IMR-90 (cell line): ENCODE results near the gene CMKLR1. TPM values are rescaled to one million over a fixed set of nuclear protein-coding genes. Genes with fewer than 3 reads are reported as not detected.

Experiments
- ATAC-seq: fragments of 200-7000 bp; cut with Tn5 transposase; 2 replicates; pipeline ENCODE4 v1.9.1; 2020; ENCODE audit warnings: low read depth, mild to moderate bottlenecking, moderate library complexity
- BruUV-seq: library from RNA; stranded (reverse); fragments of 400-500 nt; replicated peaks from 2 replicates; lab custom pipeline; 2021; lab: Mats Ljungman, UMichigan
- CTCF ChIA-PET: fragments of 300-600 bp; formaldehyde crosslinking; extraction: SDS; loops from one replicate; lab custom pipeline; 2021; ENCODE audit warnings: antibody characterized with exemption; lab: Yijun Ruan, JAX
- POLR2A ChIA-PET: fragments of 300-600 bp; sonication (Branson Sonifier 250); formaldehyde crosslinking; loops from one replicate; lab custom pipeline; 2022; ENCODE audit warnings: antibody characterized with exemption; ENCODE audit not compliant: unreplicated experiment; lab: Charles Lee
- DNase-seq: peaks from one replicate; pipeline ENCODE4 v3.0.0; 2013
- H2AFZ ChIP-seq: replicated peaks from 2 replicates; pipeline ENCODE3; 2013; ENCODE audit warnings: low read length, mild to moderate bottlenecking; ENCODE audit not compliant: poor library complexity
- H2AK5ac ChIP-seq: 2 replicates; pipeline ENCODE4 v1.6.1; 2013; ENCODE audit warnings: low read depth, low read length, inconsistent platforms
- H2AK9ac ChIP-seq: replicated peaks from 2 replicates; pipeline ENCODE3; 2013; ENCODE audit warnings: mild to moderate bottlenecking, low read depth, low read length, moderate library complexity; ENCODE audit not compliant: poor library complexity
- H2BK120ac ChIP-seq: 2 replicates; pipeline ENCODE4 v1.6.1; 2013; ENCODE audit warnings: low read depth, low read length, inconsistent platforms
- H2BK15ac ChIP-seq: 3 replicates; pipeline ENCODE4 v1.6.1; 2013; ENCODE audit warnings: low read depth, low read length, inconsistent platforms
- H2BK20ac ChIP-seq: 2 replicates; pipeline ENCODE4 v1.6.1; 2013; ENCODE audit warnings: low read depth, mild to moderate bottlenecking, inconsistent platforms, low read length, moderate library complexity
- H2BK5ac ChIP-seq: 2 replicates; pipeline ENCODE4 v1.6.1; 2013; ENCODE audit warnings: mild to moderate bottlenecking, low read depth, low read length, inconsistent platforms; ENCODE audit not compliant: poor library complexity, severe bottlenecking
- H3K14ac ChIP-seq: replicated peaks from 2 replicates; pipeline ENCODE4 v1.6.1; 2013; ENCODE audit warnings: low read depth, low read length, inconsistent platforms
- H3K18ac ChIP-seq: 2 replicates; pipeline ENCODE4 v1.6.1; 2013; ENCODE audit warnings: low read depth, low read length, control low read depth
- H3K23ac ChIP-seq: 2 replicates; pipeline ENCODE4 v1.6.1; 2013; ENCODE audit warnings: low read depth, low read length, inconsistent platforms
- H3K27ac ChIP-seq: 2 replicates; pipeline ENCODE4 v1.5.1; 2013; ENCODE audit warnings: mild to moderate bottlenecking, control low read depth, low read length; ENCODE audit not compliant: insufficient read depth
- H3K27me3 ChIP-seq: 2 replicates; pipeline ENCODE4 v1.6.1; 2013; ENCODE audit warnings: low read length; ENCODE audit not compliant: control insufficient read depth, insufficient read depth
- H3K36me3 ChIP-seq: 2 replicates; pipeline ENCODE4 v1.6.1; 2013; ENCODE audit warnings: low read length, mixed read lengths; ENCODE audit not compliant: control insufficient read depth, insufficient read depth
- H3K4ac ChIP-seq: 2 replicates; pipeline ENCODE4 v1.6.1; 2013; ENCODE audit warnings: low read depth, low read length, inconsistent platforms
- H3K4me1 ChIP-seq: 2 replicates; pipeline ENCODE4 v1.6.1; 2013; ENCODE audit warnings: low read length, mixed read lengths; ENCODE audit not compliant: control insufficient read depth, insufficient read depth
- H3K4me2 ChIP-seq: 2 replicates; pipeline ENCODE4 v1.6.1; 2013; ENCODE audit warnings: low read depth, mild to moderate bottlenecking, control low read depth, low read length, moderate library complexity
- H3K4me3 ChIP-seq: 2 replicates; pipeline ENCODE4 v1.5.1; 2013; ENCODE audit warnings: low read depth, mild to moderate bottlenecking, control low read depth, low read length, moderate library complexity; ENCODE audit not compliant: insufficient read depth
- H3K56ac ChIP-seq: 2 replicates; pipeline ENCODE4 v1.6.1; 2013; ENCODE audit warnings: low read length, inconsistent platforms; ENCODE audit not compliant: insufficient read depth; ENCODE audit errors: extremely low read depth
- H3K79me1 ChIP-seq, 2 experiments: 2 replicates each; pipeline ENCODE4 v1.6.1; 2013; ENCODE audit warnings: low read length in 2 of 2, inconsistent platforms in 1 of 2, low read depth in 1 of 2
- H3K9ac ChIP-seq: 2 replicates; pipeline ENCODE4 v1.6.1; 2013; ENCODE audit warnings: low read depth, low read length, control low read depth
- H3K9me1 ChIP-seq: 2 replicates; pipeline ENCODE4 v1.6.1; 2013; ENCODE audit warnings: low read length, inconsistent platforms; ENCODE audit not compliant: insufficient read depth
- H3K9me3 ChIP-seq: 2 replicates; pipeline ENCODE4 v1.6.1; 2013; ENCODE audit warnings: low read length; ENCODE audit not compliant: control insufficient read depth, insufficient read depth
- H4K20me1 ChIP-seq: 2 replicates; pipeline ENCODE4 v1.6.1; 2013; ENCODE audit warnings: low read length, inconsistent platforms; ENCODE audit not compliant: insufficient read depth
- H4K5ac ChIP-seq: 2 replicates; pipeline ENCODE4 v1.6.1; 2013; ENCODE audit warnings: mild to moderate bottlenecking, low read depth, low read length, control low read depth
- H4K8ac ChIP-seq, 2 experiments: 2 replicates each; pipeline ENCODE4 v1.6.1; 2013; ENCODE audit warnings: low read depth in 2 of 2, low read length in 2 of 2, control low read depth in 1 of 2, inconsistent platforms in 1 of 2
- H4K91ac ChIP-seq: 2 replicates; pipeline ENCODE4 v1.6.1; 2013; ENCODE audit warnings: low read depth, low read length, inconsistent platforms; ENCODE audit not compliant: insufficient read depth
- BHLHE40 ChIP-seq: fragments of 150-350 bp; IDR thresholded peaks from 2 replicates; pipeline ENCODE4 v1.6.1; 2016; ENCODE audit warnings: mild to moderate bottlenecking, low read depth, low read length
- CEBPB ChIP-seq: IDR thresholded peaks from 2 replicates; pipeline ENCODE4 v1.6.1; 2012; ENCODE audit warnings: low read depth, low read length, improper control_type of control experiment
- CHD1 ChIP-seq: IDR thresholded peaks from 2 replicates; pipeline ENCODE4 v1.6.1; 2012; ENCODE audit warnings: low read depth, low read length, improper control_type of control experiment
- ELK1 ChIP-seq: fragments of 150-350 bp; IDR thresholded peaks from 2 replicates; pipeline ENCODE4 v1.6.1; 2016; ENCODE audit warnings: low read depth, mild to moderate bottlenecking, low read length, moderate library complexity, borderline replicate concordance
- FOS ChIP-seq: fragments of 150-350 bp; IDR thresholded peaks from 2 replicates; pipeline ENCODE4 v1.6.1; 2016; ENCODE audit warnings: low read depth, low read length
- MAFK ChIP-seq: IDR thresholded peaks from 2 replicates; pipeline ENCODE4 v1.6.1; 2012; ENCODE audit warnings: low read depth, low read length, improper control_type of control experiment
- MAZ ChIP-seq: IDR thresholded peaks from 2 replicates; pipeline ENCODE4 v1.6.1; 2012; ENCODE audit warnings: low read depth, mild to moderate bottlenecking, low read length, improper control_type of control experiment, moderate library complexity, borderline replicate concordance
- MXI1 ChIP-seq: IDR thresholded peaks from 2 replicates; pipeline ENCODE4 v1.6.1; 2012; ENCODE audit warnings: low read depth, mild to moderate bottlenecking, low read length, moderate library complexity, borderline replicate concordance
- POLR2A ChIP-seq: IDR thresholded peaks from 2 replicates; pipeline ENCODE4 v1.6.1; 2012; ENCODE audit warnings: mild to moderate bottlenecking, low read depth, low read length
- RAD21 ChIP-seq: IDR thresholded peaks from 2 replicates; pipeline ENCODE4 v1.6.1; 2012; ENCODE audit warnings: low read length, improper control_type of control experiment
- RCOR1 ChIP-seq: IDR thresholded peaks from 2 replicates; pipeline ENCODE4 v1.6.1; 2012; ENCODE audit warnings: mild to moderate bottlenecking, low read length, improper control_type of control experiment; ENCODE audit not compliant: insufficient replicate concordance
- RFX5 ChIP-seq: IDR thresholded peaks from 2 replicates; pipeline ENCODE4 v1.8.0; 2012; ENCODE audit warnings: low read depth, mild to moderate bottlenecking, low read length, moderate library complexity
- SMC3 ChIP-seq: fragments of 150-350 bp; IDR thresholded peaks from 2 replicates; pipeline ENCODE4 v1.6.1; 2016; ENCODE audit warnings: low read depth, mild to moderate bottlenecking, antibody characterized with exemption, low read length, moderate library complexity
- USF2 ChIP-seq: fragments of 150-350 bp; IDR thresholded peaks from 2 replicates; pipeline ENCODE4 v1.6.1; 2017; ENCODE audit warnings: mild to moderate bottlenecking, antibody characterized with exemption, low read length, low read depth
- WGBS, 2 experiments: methylation state at CpG; one replicate each; pipeline versions ENCODE4 v1.1.5 to v1.1.7; 2013; ENCODE audit warnings: missing lambda C conversion rate in 2 of 2; ENCODE audit not compliant: insufficient read length in 1 of 2; ENCODE audit errors: extremely low coverage in 2 of 2; 5-methylcytosine and 5-hydroxymethylcytosine counted together
- dilution Hi-C: fragments of 300-500 bp; cut with HindIII; formaldehyde crosslinking; loops from one replicate; pipeline ENCODE4 v1.14.3; 2018; ENCODE audit warnings: low sequenced_read_pairs; ENCODE audit not compliant: unreplicated experiment
- in situ Hi-C: fragments of 300-500 bp; cut with MboI; formaldehyde crosslinking; loops from 3 replicates; pipeline ENCODE4 v1.14.3; 2019; ENCODE audit warnings: low sequenced_read_pairs, inconsistent platforms, mixed read lengths
- intact Hi-C: fragments of 100-400 bp; cut with micrococcal nuclease; formaldehyde crosslinking; loops from 2 replicates; pipeline ENCODE4 v1.10.0; 2022
- polyA plus RNA-seq, 3 experiments: library from polyadenylated mRNA; depleted of rRNA; stranded (reverse); fragments of >200 nt; gene quantifications; 2 replicates each; pipeline ENCODE4 v1.2.3, GENCODE V29; 2012; ENCODE audit warnings: low replicate concordance in 1 of 3
- total RNA-seq: library from RNA; depleted of rRNA; stranded (reverse); fragments of >200 nt; gene quantifications from 2 replicates; pipeline ENCODE4 v1.2.3, GENCODE V29; 2012
- TF ChIP-seq, protein P1 (sequence below): conservative IDR thresholded peaks from 2 replicates; pipeline ENCODE4 v1.5.1; 2012; ENCODE audit warnings: mild to moderate bottlenecking, low read depth, low read length, improper control_type of control experiment

CMKLR1 gene
- total and polyA plus RNA-seq, 2 of the 4 experiments (the other 2 are of a cell fraction): not detected

DNA sequence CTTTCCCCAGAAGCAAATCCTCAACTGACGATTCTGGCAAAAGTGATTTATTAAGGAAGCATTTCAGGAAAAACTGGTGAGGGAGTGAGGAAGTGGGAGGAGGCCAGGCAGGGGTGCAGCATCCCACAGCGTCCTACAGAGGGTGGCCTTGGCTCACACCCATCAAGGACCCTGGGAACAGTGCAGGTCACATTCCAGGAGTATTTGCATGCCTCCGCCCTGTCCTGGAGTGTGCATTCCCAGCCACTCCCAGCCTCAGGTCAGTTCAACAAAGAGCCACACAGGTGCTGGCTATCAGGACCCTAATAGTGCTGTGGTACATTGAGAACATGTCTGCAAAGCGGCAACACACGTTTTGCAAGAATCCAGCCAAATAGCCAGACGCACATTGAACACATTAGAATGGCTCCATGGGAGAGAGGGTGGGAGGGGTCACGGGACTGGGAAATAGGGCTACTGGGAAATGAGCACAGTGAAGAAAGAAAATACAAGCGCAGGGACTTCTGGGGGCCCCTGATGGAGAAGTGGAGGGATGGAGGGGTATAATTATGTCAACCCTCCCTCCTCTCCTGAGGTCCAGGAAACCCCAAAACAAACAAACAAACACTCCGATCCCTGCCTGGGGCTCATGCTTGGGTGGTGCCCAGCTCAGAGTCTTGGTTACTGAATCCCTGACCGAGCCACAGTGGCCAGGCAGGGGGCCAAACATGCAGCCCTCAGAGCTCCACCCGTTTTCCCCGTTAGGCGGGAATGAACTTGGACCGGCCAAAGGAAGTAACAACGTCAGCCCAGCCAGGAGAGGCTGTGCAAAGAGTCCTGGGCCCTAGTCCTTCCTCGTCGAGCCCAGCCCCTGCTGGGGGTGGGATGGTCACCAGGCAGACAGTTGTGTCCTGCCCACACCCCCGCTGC, 36.5 kb downstream of the CMKLR1 start:
- Histone ChIP-seq H4K20me1 (no peaks in the 10 kb centered on the region), H2AFZ (no peak overlapping the region), H2AK9ac (no peak overlapping the region), H2AK5ac (no peak overlapping the region), H3K27me3 (no peaks in the 10 kb centered on the region), H2BK120ac (no peak overlapping the region), H2BK20ac (no peak overlapping the region), H3K9ac (no peak overlapping the region), H3K23ac (no peak overlapping the region), H3K9me3 (no peaks in the 10 kb centered on the region), H2BK15ac (no peak overlapping the region), H2BK5ac (no peak overlapping the region), H4K91ac (no peak overlapping the region), H3K4me1 (no peaks in the 10 kb centered on the region), H4K5ac (no peak overlapping the region), H3K14ac (no peak overlapping the region), H3K18ac (no peak overlapping the region), H3K4me3 (no peak overlapping the region), H3K56ac (no peak overlapping the region), H3K4me2 (no peak overlapping the region), H3K27ac (no peak overlapping the region), H3K36me3 (no peaks in the 10 kb centered on the region), H3K9me1 (no peaks in the 10 kb centered on the region), H3K4ac (no peak overlapping the region), H4K8ac (no peak overlapping the region), H3K79me1 (no peaks in the 10 kb centered on the region)
- intact Hi-C loops: no loop called here
- BruUV-seq: no TSS peak
- ChIA-PET POLR2A (no interaction called here), CTCF (no interaction called here)
- in situ Hi-C loops: no loop called here
- no peak for DNase-seq
- 13% methylated on average over 10 of the region's 18 CpGs; no CpG with 5 or more reads in 1 of the 2 experiments for WGBS, 2 experiments
- dilution Hi-C loops: no loop called here
- ATAC-seq: no peak
- TF ChIP-seq, protein P1, sequence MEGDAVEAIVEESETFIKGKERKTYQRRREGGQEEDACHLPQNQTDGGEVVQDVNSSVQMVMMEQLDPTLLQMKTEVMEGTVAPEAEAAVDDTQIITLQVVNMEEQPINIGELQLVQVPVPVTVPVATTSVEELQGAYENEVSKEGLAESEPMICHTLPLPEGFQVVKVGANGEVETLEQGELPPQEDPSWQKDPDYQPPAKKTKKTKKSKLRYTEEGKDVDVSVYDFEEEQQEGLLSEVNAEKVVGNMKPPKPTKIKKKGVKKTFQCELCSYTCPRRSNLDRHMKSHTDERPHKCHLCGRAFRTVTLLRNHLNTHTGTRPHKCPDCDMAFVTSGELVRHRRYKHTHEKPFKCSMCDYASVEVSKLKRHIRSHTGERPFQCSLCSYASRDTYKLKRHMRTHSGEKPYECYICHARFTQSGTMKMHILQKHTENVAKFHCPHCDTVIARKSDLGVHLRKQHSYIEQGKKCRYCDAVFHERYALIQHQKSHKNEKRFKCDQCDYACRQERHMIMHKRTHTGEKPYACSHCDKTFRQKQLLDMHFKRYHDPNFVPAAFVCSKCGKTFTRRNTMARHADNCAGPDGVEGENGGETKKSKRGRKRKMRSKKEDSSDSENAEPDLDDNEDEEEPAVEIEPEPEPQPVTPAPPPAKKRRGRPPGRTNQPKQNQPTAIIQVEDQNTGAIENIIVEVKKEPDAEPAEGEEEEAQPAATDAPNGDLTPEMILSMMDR: no peak
- TF ChIP-seq SMC3 (no peak), FOS (no peak), POLR2A (no peak), CEBPB (no peak), BHLHE40 (no peak), USF2 (no peak), RCOR1 (no peak), MXI1 (no peak), MAFK (no peak), CHD1 (no peak), RAD21 (no peak), MAZ (no peak), ELK1 (no peak), RFX5 (no peak)
